ENCODE data around the gene MAN2B2.

MAN2B2 gene

DNA sequence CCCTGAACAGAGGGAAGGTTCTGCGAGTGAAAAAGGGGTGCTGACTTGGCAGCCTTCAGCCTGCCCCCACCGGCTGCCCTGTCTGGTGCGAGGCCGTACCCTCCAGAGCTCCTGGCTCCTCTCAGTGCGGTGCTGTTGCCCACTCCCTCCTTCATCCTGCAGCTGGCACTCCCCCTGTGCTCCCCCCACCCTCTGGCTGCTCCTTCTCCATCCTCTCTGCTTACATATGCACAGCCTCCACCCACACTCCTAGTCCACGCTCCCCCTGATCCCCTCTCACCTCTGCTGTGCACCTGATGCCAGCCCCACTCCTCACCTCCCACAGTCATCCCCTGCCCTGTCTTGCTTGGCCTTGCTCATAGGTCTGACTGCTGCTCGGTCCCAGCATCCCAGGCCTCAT lies 9.9 kb downstream of the MAN2B2 start:
- no peak overlapping the region for H3K27ac Mint-ChIP-seq
- H3K4me3 Mint-ChIP-seq, result no peak overlapping the region
- H3K9me3 Mint-ChIP-seq, result peaks cover 4% of the 10 kb centered on the region
- H3K4me1 Mint-ChIP-seq, result no peaks in the 10 kb centered on the region
- TF ChIP-seq, protein P1, sequence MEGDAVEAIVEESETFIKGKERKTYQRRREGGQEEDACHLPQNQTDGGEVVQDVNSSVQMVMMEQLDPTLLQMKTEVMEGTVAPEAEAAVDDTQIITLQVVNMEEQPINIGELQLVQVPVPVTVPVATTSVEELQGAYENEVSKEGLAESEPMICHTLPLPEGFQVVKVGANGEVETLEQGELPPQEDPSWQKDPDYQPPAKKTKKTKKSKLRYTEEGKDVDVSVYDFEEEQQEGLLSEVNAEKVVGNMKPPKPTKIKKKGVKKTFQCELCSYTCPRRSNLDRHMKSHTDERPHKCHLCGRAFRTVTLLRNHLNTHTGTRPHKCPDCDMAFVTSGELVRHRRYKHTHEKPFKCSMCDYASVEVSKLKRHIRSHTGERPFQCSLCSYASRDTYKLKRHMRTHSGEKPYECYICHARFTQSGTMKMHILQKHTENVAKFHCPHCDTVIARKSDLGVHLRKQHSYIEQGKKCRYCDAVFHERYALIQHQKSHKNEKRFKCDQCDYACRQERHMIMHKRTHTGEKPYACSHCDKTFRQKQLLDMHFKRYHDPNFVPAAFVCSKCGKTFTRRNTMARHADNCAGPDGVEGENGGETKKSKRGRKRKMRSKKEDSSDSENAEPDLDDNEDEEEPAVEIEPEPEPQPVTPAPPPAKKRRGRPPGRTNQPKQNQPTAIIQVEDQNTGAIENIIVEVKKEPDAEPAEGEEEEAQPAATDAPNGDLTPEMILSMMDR (IDR thresholded peaks at IDR 0.05; ENCODE audit: unreplicated experiment in 3 of 3), result no peak
- H3K27me3 Mint-ChIP-seq (ENCODE audit: low read depth), result no peaks in the 10 kb centered on the region
- peaks cover 33% of the 10 kb centered on the region for H3K36me3 Mint-ChIP-seq (ENCODE audit: low read depth)

DNA sequence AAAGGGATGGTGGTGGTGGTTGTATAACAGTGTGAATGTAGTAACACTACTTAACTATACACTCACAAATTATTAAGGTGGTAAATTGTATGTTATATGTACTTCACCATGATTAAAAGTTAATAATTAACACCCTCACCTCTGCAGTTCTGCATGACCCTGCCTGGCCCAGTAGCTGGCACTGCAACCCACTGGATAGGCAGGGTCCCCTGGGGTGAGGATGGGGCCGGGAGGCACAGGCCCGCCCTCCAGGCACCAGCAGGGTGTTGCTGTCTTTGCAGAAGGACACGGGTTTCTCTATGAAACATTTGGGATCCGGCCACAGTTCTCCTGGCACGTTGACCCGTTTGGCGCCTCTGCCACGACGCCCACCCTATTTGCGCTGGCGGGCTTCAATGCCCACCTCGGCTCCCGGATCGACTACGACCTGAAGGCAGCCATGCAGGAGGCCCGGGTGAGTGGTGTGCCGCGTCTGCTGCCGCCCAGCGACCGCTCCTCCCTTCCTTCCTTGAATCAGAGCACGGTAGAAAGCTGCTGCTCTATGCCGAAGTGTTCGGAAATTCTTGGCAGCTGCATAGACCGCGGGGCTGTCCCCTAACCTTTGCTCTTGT lies 11.8 kb downstream of the MAN2B2 start:
- H3K4me1 Mint-ChIP-seq, result no peaks in the 10 kb centered on the region
- H3K9me3 Mint-ChIP-seq, result peaks cover 4% of the 10 kb centered on the region
- no peak overlapping the region for H3K4me3 Mint-ChIP-seq
- TF ChIP-seq, protein P1 (IDR thresholded peaks at IDR 0.05; ENCODE audit: unreplicated experiment in 3 of 3), result no peak
- H3K27me3 Mint-ChIP-seq (ENCODE audit: low read depth), result peaks cover 3% of the 10 kb centered on the region
- H3K27ac Mint-ChIP-seq, result no peak overlapping the region
- H3K36me3 Mint-ChIP-seq (ENCODE audit: low read depth), result peaks cover 21% of the 10 kb centered on the region

DNA sequence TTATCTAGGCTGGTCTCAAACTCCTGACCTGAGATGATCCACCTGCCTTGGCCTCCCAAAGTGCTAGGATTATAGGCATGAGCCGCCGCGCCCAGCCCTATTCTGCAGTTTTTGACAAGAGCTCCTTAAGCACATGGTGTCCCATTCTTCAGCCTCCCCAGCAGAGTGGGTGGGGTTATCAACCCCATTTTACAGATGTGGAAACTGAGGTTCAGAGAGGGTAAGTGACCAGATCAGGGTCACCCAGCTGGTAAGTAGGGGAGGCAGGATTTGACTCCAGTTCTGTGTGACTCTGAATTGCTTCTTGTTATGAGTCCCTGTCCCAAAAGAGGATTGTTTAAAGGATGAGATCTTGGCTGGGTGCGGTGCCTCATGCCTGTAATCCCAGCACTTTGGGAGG lies 14.5 kb downstream of the MAN2B2 start:
- TF ChIP-seq, protein P1 (IDR thresholded peaks at IDR 0.05; ENCODE audit: unreplicated experiment in 3 of 3), result no peak
- H3K36me3 Mint-ChIP-seq (ENCODE audit: low read depth), result peaks cover 3% of the 10 kb centered on the region
- no peaks in the 10 kb centered on the region for H3K9me3 Mint-ChIP-seq
- H3K4me3 Mint-ChIP-seq, result no peak overlapping the region
- H3K27ac Mint-ChIP-seq, result no peak overlapping the region
- no peaks in the 10 kb centered on the region for H3K4me1 Mint-ChIP-seq
- peaks cover 3% of the 10 kb centered on the region for H3K27me3 Mint-ChIP-seq (ENCODE audit: low read depth)

DNA sequence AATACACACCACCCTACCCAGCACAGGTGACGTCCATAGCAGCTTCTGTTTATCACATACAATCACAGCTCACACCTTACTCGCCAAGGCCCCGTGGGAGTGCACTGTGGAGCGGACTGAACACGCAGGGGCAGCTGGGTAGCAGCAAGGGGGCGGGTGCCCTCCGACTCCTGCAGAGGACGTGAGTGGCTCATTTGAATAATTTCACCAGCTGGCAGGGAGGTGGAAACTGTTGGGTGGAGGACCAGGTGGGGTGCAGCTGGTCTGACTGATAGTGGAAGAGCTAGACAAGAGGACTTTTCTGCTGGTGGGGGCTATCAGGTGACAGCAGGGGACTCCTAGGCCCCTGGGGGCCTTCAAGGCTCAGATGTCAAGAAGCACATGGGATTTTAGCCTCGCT lies 16.3 kb downstream of the MAN2B2 start:
- no peaks in the 10 kb centered on the region for H3K9me3 Mint-ChIP-seq
- no peak overlapping the region for H3K4me3 Mint-ChIP-seq

DNA sequence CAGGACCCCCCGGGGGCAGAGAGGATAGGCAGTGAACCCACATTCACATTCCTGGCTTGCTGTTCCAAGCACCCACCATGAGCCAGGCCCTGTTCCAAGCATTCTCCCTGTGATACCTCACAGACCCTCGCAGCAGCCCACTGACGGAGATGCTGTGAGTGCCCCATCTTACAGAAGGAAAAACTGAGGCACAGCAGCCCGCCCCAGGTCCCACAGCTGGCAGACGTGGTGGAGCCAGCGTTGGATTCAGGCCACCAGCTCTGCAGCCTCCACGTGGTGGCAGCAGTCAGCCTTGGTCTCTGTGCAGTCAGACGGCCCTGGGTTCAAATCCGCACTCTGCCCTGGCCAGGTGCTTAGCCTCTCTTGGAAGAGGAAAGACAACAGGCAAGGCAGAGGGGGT lies 16.8 kb downstream of the MAN2B2 start:
- no peaks in the 10 kb centered on the region for H3K4me1 Mint-ChIP-seq
- TF ChIP-seq, protein P1 (IDR thresholded peaks at IDR 0.05; ENCODE audit: unreplicated experiment in 3 of 3), result no peak
- peaks cover 3% of the 10 kb centered on the region for H3K27me3 Mint-ChIP-seq (ENCODE audit: low read depth)
- no peak overlapping the region for H3K4me3 Mint-ChIP-seq
- no peaks in the 10 kb centered on the region for H3K36me3 Mint-ChIP-seq (ENCODE audit: low read depth)
- H3K27ac Mint-ChIP-seq, result no peak overlapping the region
- H3K9me3 Mint-ChIP-seq, result no peaks in the 10 kb centered on the region

More for the DNA sequence above, 16.3 kb downstream of the MAN2B2 start:
- TF ChIP-seq, protein P1 (IDR thresholded peaks at IDR 0.05; ENCODE audit: unreplicated experiment in 3 of 3), result no peak
- peaks cover 3% of the 10 kb centered on the region for H3K27me3 Mint-ChIP-seq (ENCODE audit: low read depth)
- no peak overlapping the region for H3K27ac Mint-ChIP-seq
- H3K36me3 Mint-ChIP-seq (ENCODE audit: low read depth), result no peaks in the 10 kb centered on the region
- H3K4me1 Mint-ChIP-seq, result no peaks in the 10 kb centered on the region

Data from nephron (organoid).